ENCODE measurements around the gene C1QL1. TPM values are rescaled to one million over a fixed set of nuclear protein-coding genes. Genes with fewer than 3 reads are reported as not detected.

C1QL1 gene
- total RNA-seq, 1 donor from 2014 or later, result 37.0 TPM

GRCh38 chr17:44940768-44941167, 27.3 kb downstream of the C1QL1 start:
- Mint-ChIP-seq H3K27me3 (no peaks in the 10 kb centered on the region), H3K4me3 (ENCODE audit: low read depth) (no peak overlapping the region), H3K27ac (peak overlapping the region; percentile 50), H3K9me3 (ENCODE audit: low read depth) (no peaks in the 10 kb centered on the region), H3K4me1 (ENCODE audit: low read depth) (peaks cover 9% of the 10 kb centered on the region), H3K36me3 (ENCODE audit: insufficient read depth) (peaks cover 12% of the 10 kb centered on the region)
- TF ChIP-seq CTCF (IDR thresholded peaks at IDR 0.05; ENCODE audit: unreplicated experiment), result no peak
- DNase-seq (ENCODE audit: low spot score, unreplicated experiment), result no peak

- no peak for TF ChIP-seq CTCF (IDR thresholded peaks at IDR 0.05; ENCODE audit: unreplicated experiment)
- peaks cover 9% of the 10 kb centered on the region for H3K4me1 Mint-ChIP-seq (ENCODE audit: low read depth)
- no peaks in the 10 kb centered on the region for H3K27me3 Mint-ChIP-seq
- no peaks in the 10 kb centered on the region for H3K9me3 Mint-ChIP-seq (ENCODE audit: low read depth)
- DNase-seq (ENCODE audit: low spot score, unreplicated experiment), result no peak
- H3K36me3 Mint-ChIP-seq (ENCODE audit: insufficient read depth), result peaks cover 12% of the 10 kb centered on the region
- peak overlapping the region; percentile 50 for H3K27ac Mint-ChIP-seq
- no peak overlapping the region for H3K4me3 Mint-ChIP-seq (ENCODE audit: low read depth)
Observed at GRCh38 chr17:44940317-44940716, 27.8 kb downstream of the C1QL1 start.

- TF ChIP-seq CTCF (IDR thresholded peaks at IDR 0.05; ENCODE audit: unreplicated experiment), result no peak
- DNase-seq (ENCODE audit: low spot score, unreplicated experiment), result no peak
- H3K27me3 Mint-ChIP-seq, result no peaks in the 10 kb centered on the region
- no peaks in the 10 kb centered on the region for H3K9me3 Mint-ChIP-seq (ENCODE audit: low read depth)
- no peak overlapping the region for H3K4me3 Mint-ChIP-seq (ENCODE audit: low read depth)
- peaks cover 14% of the 10 kb centered on the region for H3K36me3 Mint-ChIP-seq (ENCODE audit: insufficient read depth)
- no peak overlapping the region for H3K27ac Mint-ChIP-seq
- peaks cover 2% of the 10 kb centered on the region for H3K4me1 Mint-ChIP-seq (ENCODE audit: low read depth)
Observed at GRCh38 chr17:44935116-44935515, 33.0 kb downstream of the C1QL1 start.

- Mint-ChIP-seq H3K4me1 (ENCODE audit: low read depth) (no peaks in the 10 kb centered on the region), H3K36me3 (ENCODE audit: insufficient read depth) (peaks cover 13% of the 10 kb centered on the region), H3K27me3 (no peaks in the 10 kb centered on the region), H3K9me3 (ENCODE audit: low read depth) (no peaks in the 10 kb centered on the region), H3K4me3 (ENCODE audit: low read depth) (no peak overlapping the region), H3K27ac (no peak overlapping the region)
- TF ChIP-seq CTCF (IDR thresholded peaks at IDR 0.05; ENCODE audit: unreplicated experiment), result no peak
- DNase-seq (ENCODE audit: low spot score, unreplicated experiment), result no peak
Observed at GRCh38 chr17:44934745-44935105, 33.4 kb downstream of the C1QL1 start.

GRCh38 chr17:44933824-44934744, 34.0 kb downstream of the C1QL1 start:
- no peak for TF ChIP-seq CTCF (IDR thresholded peaks at IDR 0.05; ENCODE audit: unreplicated experiment)

More at GRCh38 chr17:44933824-44934744, 34.0 kb downstream of the C1QL1 start:
- Mint-ChIP-seq H3K9me3 (ENCODE audit: low read depth) (no peaks in the 10 kb centered on the region), H3K27ac (no peak overlapping the region), H3K27me3 (no peaks in the 10 kb centered on the region), H3K36me3 (ENCODE audit: insufficient read depth) (peaks cover 11% of the 10 kb centered on the region), H3K4me3 (ENCODE audit: low read depth) (no peak overlapping the region), H3K4me1 (ENCODE audit: low read depth) (no peaks in the 10 kb centered on the region)
- no peak for DNase-seq (ENCODE audit: low spot score, unreplicated experiment)
